Measurements from ENCODE around the gene TPRA1. TPM values are rescaled to one million over a fixed set of nuclear protein-coding genes. Genes with fewer than 3 reads are reported as not detected.
"Not testable (repeated sequence)": the region's sequence is repeated elsewhere in the genome, so short reads cannot be mapped to it uniquely, and the experiment has no call there.

The TPRA1 gene
- total RNA-seq, 1 donor from 2014 or later, result 15.1 TPM

DNA sequence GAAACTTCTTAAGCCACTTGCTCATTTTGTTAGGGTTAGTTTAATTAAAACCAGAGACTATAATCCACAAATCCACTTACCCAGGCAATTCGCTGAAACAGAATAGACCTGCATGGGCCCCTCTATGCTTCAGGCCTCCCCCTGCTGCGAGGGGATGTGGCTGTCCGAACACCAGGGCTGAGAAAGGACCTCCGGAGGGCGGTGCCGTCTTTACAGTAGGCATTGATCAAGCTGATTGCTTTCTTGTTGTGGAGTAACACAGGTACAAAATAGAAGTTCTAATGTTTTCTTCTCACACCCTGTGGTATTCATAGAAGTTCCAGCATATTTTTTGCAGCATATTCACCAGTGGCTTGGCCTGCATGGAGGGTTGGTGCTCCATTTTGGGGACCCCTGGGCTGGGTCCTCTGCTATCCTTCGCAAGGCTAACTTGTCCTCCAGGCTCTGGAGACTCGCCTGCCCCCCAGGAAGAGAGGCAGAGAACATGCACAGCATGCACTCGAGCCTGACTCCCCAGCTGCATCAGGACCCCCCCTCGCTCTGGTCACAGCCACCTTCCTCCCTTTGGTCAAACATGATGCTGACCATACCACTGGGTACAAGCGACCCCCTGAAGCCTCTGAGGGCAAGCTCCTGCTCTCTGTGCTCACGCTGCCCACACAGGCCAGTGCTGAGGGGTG is 55.3 kb downstream of the TPRA1 start:
- no peak overlapping the region for H3K4me3 ChIP-seq (ENCODE audit: low read length in 3 of 3)
- H3K36me3 ChIP-seq (ENCODE audit: control insufficient read depth in 3 of 3, insufficient read depth in 3 of 3, low read length in 3 of 3), result no peaks in the 10 kb centered on the region
- no peak overlapping the region for H3K27ac ChIP-seq (ENCODE audit: low read depth, low read length)
- H3K9ac ChIP-seq (ENCODE audit: low read depth in 1 of 3, low read length in 3 of 3), result no peak overlapping the region
- H3K9me3 ChIP-seq (ENCODE audit: control insufficient read depth in 3 of 3, low read length in 3 of 3), result no peaks in the 10 kb centered on the region
- no peaks in the 10 kb centered on the region for H3K4me1 ChIP-seq (ENCODE audit: control insufficient read depth in 3 of 3, insufficient read depth in 3 of 3, low read length in 3 of 3)
- H3K27me3 ChIP-seq (ENCODE audit: control insufficient read depth in 3 of 3, insufficient read depth in 3 of 3, low read length in 3 of 3), result peaks cover 0 to 19% (median 5%) of the 10 kb centered on the region in 3 donors

DNA sequence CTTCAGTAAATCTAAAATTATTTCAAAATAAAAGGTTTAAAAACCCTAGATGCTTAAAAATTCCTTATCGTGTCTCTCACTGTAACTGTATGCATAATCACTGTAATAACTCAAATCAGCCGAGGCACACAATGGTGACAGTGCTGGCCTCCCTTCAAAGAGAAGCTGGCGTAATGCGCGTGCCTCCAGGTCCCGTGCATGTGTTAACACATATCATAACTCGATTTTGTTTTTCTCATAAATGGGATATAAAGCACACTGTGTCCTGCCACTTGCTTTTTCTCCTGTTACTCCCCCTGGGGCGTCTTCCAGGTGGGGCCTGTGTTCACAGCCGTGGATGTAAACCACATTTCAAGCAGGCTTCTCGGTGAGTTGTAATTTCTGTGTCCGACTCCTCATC is 56.0 kb downstream of the TPRA1 start:
- Histone ChIP-seq H3K27ac (ENCODE audit: low read depth, low read length) (no peak overlapping the region), H3K4me3 (ENCODE audit: low read length in 3 of 3) (no peak overlapping the region), H3K9ac (ENCODE audit: low read depth in 1 of 3, low read length in 3 of 3) (no peak overlapping the region), H3K4me1 (ENCODE audit: control insufficient read depth in 3 of 3, insufficient read depth in 3 of 3, low read length in 3 of 3) (no peaks in the 10 kb centered on the region), H3K9me3 (ENCODE audit: control insufficient read depth in 3 of 3, low read length in 3 of 3) (no peaks in the 10 kb centered on the region), H3K36me3 (ENCODE audit: control insufficient read depth in 3 of 3, insufficient read depth in 3 of 3, low read length in 3 of 3) (no peaks in the 10 kb centered on the region), H3K27me3 (ENCODE audit: control insufficient read depth in 3 of 3, insufficient read depth in 3 of 3, low read length in 3 of 3) (peaks cover 0 to 18% (median 5%) of the 10 kb centered on the region in 3 donors)

DNA sequence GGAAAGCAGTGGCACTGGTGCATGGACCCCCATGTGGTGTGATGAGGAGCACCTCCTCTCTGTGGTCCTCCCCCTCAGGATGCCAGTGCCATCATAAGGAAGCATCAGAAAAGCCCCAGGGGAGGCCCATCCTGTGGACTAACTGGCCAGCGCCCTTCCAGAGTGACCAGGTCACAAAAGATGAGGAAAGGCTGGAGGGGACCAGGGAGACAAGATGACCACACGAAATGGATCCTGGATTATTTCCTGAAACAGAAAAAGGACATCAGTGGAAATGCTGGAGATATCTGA is 56.4 kb downstream of the TPRA1 start:
- H3K27ac ChIP-seq (ENCODE audit: low read depth, low read length), result no peak overlapping the region
- H3K36me3 ChIP-seq (ENCODE audit: control insufficient read depth in 3 of 3, insufficient read depth in 3 of 3, low read length in 3 of 3), result no peaks in the 10 kb centered on the region
- H3K9me3 ChIP-seq (ENCODE audit: control insufficient read depth in 3 of 3, low read length in 3 of 3), result no peaks in the 10 kb centered on the region
- no peaks in the 10 kb centered on the region for H3K4me1 ChIP-seq (ENCODE audit: control insufficient read depth in 3 of 3, insufficient read depth in 3 of 3, low read length in 3 of 3)
- H3K27me3 ChIP-seq (ENCODE audit: control insufficient read depth in 3 of 3, insufficient read depth in 3 of 3, low read length in 3 of 3), result peaks cover 0 to 15% (median 5%) of the 10 kb centered on the region in 3 donors
- no peak overlapping the region for H3K4me3 ChIP-seq (ENCODE audit: low read length in 3 of 3)
- no peak overlapping the region for H3K9ac ChIP-seq (ENCODE audit: low read depth in 1 of 3, low read length in 3 of 3)

DNA sequence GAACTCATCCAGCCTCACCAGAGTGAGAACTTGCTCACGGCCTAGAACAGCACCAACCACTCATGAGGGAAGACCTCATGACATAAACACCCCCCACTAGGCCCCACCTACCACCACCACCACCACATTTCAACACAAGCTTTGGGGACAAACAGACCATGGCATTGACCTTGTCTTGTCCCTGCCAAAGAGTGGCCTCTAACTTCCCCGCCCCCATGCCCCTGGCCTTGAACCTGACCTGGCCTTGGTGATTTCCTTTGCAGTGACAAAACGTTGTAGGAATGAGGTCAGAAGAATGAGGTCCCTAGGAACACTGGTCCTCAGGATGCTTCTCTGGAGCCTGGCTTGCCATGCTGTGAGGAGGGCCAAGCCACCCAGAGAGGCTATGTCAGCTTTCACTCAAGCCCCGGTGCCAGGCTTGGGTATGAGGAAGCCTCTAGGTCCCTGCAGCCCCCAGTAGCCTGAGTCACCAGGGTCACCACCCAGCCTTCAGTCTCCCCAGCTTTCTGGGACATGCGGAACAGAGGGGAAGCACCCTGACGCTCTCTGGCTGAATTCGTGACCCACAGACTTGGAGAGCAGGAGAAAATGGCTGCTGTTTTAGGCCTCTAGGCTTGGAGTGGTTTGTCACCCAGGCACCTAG is 57.9 kb downstream of the TPRA1 start:
- Histone ChIP-seq H3K9ac (ENCODE audit: low read depth in 1 of 3, low read length in 3 of 3) (no peak overlapping the region), H3K4me3 (ENCODE audit: low read length in 3 of 3) (no peak overlapping the region), H3K9me3 (ENCODE audit: control insufficient read depth in 3 of 3, low read length in 3 of 3) (no peaks in the 10 kb centered on the region), H3K27ac (ENCODE audit: low read depth, low read length) (no peak overlapping the region), H3K27me3 (ENCODE audit: control insufficient read depth in 3 of 3, insufficient read depth in 3 of 3, low read length in 3 of 3) (peaks cover 0 to 11% (median 5%) of the 10 kb centered on the region in 3 donors), H3K36me3 (ENCODE audit: control insufficient read depth in 3 of 3, insufficient read depth in 3 of 3, low read length in 3 of 3) (no peaks in the 10 kb centered on the region), H3K4me1 (ENCODE audit: control insufficient read depth in 3 of 3, insufficient read depth in 3 of 3, low read length in 3 of 3) (no peaks in the 10 kb centered on the region)

DNA sequence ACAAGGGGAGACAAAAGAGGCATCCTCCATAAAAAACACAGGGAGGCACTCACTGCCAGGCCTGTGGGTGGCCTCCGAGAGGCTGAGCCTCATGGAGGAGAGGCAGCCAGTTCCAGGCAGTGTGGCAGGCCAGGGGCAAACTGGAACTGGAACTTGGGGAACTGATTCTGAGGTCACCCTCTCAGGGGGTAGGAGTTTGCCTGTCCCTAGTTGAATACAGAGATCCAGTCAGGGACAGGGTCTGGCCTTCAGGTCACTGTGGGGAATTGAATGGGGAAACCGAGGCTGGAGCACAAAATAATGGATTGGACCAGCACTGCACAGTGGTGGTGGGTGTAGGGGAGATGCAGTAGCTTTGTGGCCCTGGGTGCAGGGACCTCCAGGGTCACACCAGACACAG is 58.7 kb downstream of the TPRA1 start:
- no peak overlapping the region for H3K4me3 ChIP-seq (ENCODE audit: low read length in 3 of 3)
- no peak overlapping the region for H3K9ac ChIP-seq (ENCODE audit: low read depth in 1 of 3, low read length in 3 of 3)
- H3K27ac ChIP-seq (ENCODE audit: low read depth, low read length), result no peak overlapping the region
- H3K9me3 ChIP-seq (ENCODE audit: control insufficient read depth in 3 of 3, low read length in 3 of 3), result no peaks in the 10 kb centered on the region
- H3K27me3 ChIP-seq (ENCODE audit: control insufficient read depth in 3 of 3, insufficient read depth in 3 of 3, low read length in 3 of 3), result peaks cover 0 to 15% (median 5%) of the 10 kb centered on the region in 3 donors
- no peaks in the 10 kb centered on the region for H3K4me1 ChIP-seq (ENCODE audit: control insufficient read depth in 3 of 3, insufficient read depth in 3 of 3, low read length in 3 of 3)
- H3K36me3 ChIP-seq (ENCODE audit: control insufficient read depth in 3 of 3, insufficient read depth in 3 of 3, low read length in 3 of 3), result no peaks in the 10 kb centered on the region

DNA sequence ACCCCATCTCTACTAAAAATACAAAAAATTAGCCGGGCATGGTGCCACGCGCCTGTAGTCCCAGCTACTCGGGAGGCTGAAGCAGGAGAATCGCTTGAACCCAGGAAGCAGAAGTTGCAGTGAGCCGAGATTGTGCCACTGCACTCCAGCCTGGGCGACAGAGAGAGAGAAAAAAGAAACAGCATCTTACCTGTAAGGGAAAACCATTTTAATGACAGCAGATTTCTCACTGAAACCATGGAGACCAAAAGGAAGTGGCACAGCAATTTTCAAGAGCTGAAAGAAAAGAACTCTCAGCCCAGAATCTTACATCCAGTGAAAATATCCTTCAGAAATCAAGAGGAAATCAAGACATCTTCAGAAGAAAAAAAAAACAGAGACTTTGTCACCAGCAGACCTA is 59.7 kb downstream of the TPRA1 start:
- not testable (repeated sequence) for H3K27ac ChIP-seq (ENCODE audit: low read depth, low read length); H3K4me1 ChIP-seq (ENCODE audit: control insufficient read depth in 3 of 3, insufficient read depth in 3 of 3, low read length in 3 of 3); H3K36me3 ChIP-seq (ENCODE audit: control insufficient read depth in 3 of 3, insufficient read depth in 3 of 3, low read length in 3 of 3); H3K9ac ChIP-seq (ENCODE audit: low read depth in 1 of 3, low read length in 3 of 3); H3K9me3 ChIP-seq (ENCODE audit: control insufficient read depth in 3 of 3, low read length in 3 of 3); H3K4me3 ChIP-seq (ENCODE audit: low read length in 3 of 3)
- H3K27me3 ChIP-seq (ENCODE audit: control insufficient read depth in 3 of 3, insufficient read depth in 3 of 3, low read length in 3 of 3), result peaks cover 2 to 13% (median 2%) of the 10 kb centered on the region in 3 donors

DNA sequence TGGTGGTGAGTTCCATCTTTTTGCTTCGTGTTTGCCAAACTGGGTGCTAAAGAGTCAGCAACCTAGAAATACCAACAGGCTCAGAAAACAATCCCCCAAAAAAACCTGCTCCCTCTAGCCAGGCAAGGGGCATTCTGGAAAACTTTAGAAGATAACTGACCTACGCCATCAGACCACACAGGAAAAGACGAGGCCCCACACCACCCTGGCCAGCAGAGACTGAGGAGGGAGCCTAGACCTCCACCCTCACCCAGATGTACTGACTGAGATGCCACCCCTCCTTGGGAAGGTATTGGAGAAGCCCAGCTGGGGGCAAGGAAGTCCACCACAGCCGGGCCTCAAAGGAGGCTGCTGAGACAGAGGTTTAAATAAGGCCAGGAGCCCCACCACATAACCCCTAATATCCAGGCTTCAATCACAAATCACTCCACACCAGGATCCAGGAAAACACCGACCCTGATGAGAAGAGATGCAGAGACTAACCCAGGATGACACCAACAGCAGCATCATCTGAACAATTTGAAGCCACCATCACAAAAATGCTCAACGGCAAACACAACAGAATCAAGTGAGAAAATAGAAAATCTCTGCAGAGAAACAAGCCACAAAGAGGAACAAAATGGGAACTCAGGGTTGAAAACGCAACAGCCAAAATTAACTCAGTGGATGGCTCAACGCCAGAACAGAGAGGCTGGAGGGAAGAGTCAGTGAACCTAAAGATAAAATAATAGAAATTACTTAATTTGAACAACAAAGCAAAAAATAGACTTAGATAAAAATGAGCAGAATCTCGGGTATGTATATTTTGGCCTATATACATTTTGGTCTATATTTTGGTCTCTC is 61.0 kb downstream of the TPRA1 start:
- Histone ChIP-seq H3K9me3 (ENCODE audit: control insufficient read depth in 3 of 3, low read length in 3 of 3) (no peaks in the 10 kb centered on the region), H3K4me3 (ENCODE audit: low read length in 3 of 3) (no peak overlapping the region), H3K27me3 (ENCODE audit: control insufficient read depth in 3 of 3, insufficient read depth in 3 of 3, low read length in 3 of 3) (peaks cover 0 to 12% (median 2%) of the 10 kb centered on the region in 3 donors), H3K9ac (ENCODE audit: low read depth in 1 of 3, low read length in 3 of 3) (no peak overlapping the region), H3K27ac (ENCODE audit: low read depth, low read length) (no peak overlapping the region), H3K4me1 (ENCODE audit: control insufficient read depth in 3 of 3, insufficient read depth in 3 of 3, low read length in 3 of 3) (no peaks in the 10 kb centered on the region), H3K36me3 (ENCODE audit: control insufficient read depth in 3 of 3, insufficient read depth in 3 of 3, low read length in 3 of 3) (no peaks in the 10 kb centered on the region)

DNA sequence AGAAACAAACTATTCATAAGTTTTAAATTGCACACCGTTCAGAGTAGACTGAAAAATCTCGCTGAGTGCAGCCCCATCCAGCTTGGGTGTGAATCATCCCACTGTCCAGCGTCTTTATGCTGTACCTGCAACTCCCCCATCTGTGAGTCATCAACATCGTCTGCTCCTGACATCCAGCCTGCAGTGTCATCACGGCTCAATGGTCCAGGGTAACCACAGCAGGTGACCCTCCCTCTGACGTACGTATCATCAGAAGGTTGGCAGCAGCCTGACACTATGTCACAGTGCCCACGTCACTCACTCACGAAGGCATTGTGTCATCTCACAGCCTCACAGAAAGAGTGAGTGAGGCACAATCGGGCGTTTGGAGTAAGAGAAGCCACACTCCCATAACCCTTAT is 65.2 kb downstream of the TPRA1 start:
- Histone ChIP-seq H3K27ac (ENCODE audit: low read depth, low read length) (no peak overlapping the region), H3K4me1 (ENCODE audit: control insufficient read depth in 3 of 3, insufficient read depth in 3 of 3, low read length in 3 of 3) (no peaks in the 10 kb centered on the region), H3K27me3 (ENCODE audit: control insufficient read depth in 3 of 3, insufficient read depth in 3 of 3, low read length in 3 of 3) (peaks cover 2 to 12% (median 9%) of the 10 kb centered on the region in 3 donors), H3K9me3 (ENCODE audit: control insufficient read depth in 3 of 3, low read length in 3 of 3) (peaks cover 0 to 4% (median 3%) of the 10 kb centered on the region in 3 donors), H3K9ac (ENCODE audit: low read depth in 1 of 3, low read length in 3 of 3) (no peak overlapping the region), H3K4me3 (ENCODE audit: low read length in 3 of 3) (no peak overlapping the region), H3K36me3 (ENCODE audit: control insufficient read depth in 3 of 3, insufficient read depth in 3 of 3, low read length in 3 of 3) (no peaks in the 10 kb centered on the region)

DNA sequence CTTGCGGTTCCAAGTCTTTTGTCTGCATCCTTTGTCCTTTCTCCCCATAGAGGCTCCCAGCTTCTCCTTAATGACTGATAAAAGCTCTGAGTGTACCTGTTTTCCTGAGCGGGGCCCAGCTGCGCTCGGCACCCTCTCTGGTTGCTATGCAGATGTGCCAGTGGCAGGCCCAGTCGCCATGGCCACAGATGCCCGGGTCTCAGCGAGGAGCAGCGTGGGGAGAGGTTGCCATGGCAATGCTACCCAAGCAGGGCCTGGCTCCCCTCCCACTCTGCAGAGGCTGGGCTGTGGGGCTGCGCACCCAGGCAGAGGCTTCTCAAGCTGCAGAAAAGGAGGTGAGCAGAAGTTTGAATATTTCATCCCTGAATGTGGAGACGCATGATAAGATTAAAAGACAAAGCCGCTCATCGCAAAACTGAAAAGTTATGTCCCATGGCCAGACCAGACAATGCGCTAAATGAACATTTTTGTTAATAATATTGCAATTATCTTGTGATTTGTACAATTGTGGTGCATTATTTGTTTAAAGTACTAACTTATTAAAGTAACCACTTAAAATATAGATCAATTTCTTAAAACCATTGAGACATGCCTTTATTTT is 66.1 kb downstream of the TPRA1 start:
- Histone ChIP-seq H3K4me3 (ENCODE audit: low read length in 3 of 3) (no peak overlapping the region), H3K9ac (ENCODE audit: low read depth in 1 of 3, low read length in 3 of 3) (no peak overlapping the region), H3K4me1 (ENCODE audit: control insufficient read depth in 3 of 3, insufficient read depth in 3 of 3, low read length in 3 of 3) (no peaks in the 10 kb centered on the region), H3K27ac (ENCODE audit: low read depth, low read length) (no peak overlapping the region), H3K27me3 (ENCODE audit: control insufficient read depth in 3 of 3, insufficient read depth in 3 of 3, low read length in 3 of 3) (peaks cover 2 to 12% (median 9%) of the 10 kb centered on the region in 3 donors), H3K9me3 (ENCODE audit: control insufficient read depth in 3 of 3, low read length in 3 of 3) (peaks cover 0 to 4% (median 3%) of the 10 kb centered on the region in 3 donors), H3K36me3 (ENCODE audit: control insufficient read depth in 3 of 3, insufficient read depth in 3 of 3, low read length in 3 of 3) (no peaks in the 10 kb centered on the region)
